AG20443 (cell line): ENCODE data around the gene KRTAP10-2.
"Not testable (repeated sequence)": the region's sequence is repeated elsewhere in the genome, so short reads cannot be mapped to it uniquely, and the experiment has no call there.

Experiments
- DNase-seq: peaks from one replicate; pipeline ENCODE4 v3.0.0; 2012; ENCODE audit warnings: low spot score, mixed read lengths

The KRTAP10-2 gene

DNA sequence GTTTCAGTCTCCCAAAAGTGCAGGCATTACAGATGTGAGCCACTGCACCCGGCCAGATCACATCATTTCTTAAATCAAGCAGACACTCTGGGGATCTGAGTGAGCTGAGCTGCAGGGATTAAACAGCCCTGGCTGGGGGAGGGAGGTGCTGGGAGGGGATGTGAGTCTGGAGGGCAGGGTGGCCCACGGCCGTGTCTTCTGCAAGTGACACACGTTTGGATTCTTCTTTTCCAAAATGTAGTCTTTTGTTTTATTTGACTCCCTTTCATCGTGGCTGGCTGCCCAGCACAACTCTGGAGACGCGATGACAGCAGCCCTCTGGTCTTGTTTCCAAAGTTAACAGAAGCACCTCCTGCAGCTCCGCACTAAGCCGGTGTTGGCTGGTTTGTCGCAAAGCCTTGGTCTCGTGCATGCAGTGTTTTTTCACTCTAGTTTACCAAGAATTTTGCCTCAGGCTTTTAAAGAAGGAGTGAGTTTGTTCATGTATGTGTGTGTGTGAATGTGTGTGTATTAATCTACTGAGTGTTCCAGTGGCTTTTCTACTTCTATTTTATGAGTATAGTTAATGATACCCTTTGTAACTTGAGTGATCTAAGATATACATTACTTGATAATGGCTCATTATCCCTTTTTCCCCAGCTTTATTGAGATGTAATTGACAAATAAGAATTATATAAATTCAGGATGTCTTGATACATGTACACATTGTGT is 31.9 kb upstream of the KRTAP10-2 start:
- no peak for DNase-seq

DNA sequence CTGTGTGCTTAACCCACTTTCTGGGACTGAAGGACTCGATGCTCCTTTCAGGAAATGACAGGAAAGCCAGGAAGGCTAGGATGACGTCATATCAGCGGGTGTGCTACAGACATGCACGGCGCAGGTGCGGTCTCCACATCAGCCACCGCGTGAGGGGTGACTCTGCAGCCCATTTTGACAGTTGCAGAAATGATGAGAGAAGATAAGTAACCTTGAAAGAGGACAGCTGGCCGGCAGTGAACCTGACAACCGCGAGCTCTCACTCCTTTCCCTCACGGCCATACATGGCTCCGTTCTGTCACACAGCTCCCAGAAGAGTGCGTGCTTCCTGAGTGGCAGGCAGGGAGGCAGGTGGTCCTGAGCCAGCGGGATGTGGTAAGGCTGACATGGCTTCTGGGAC is 30.8 kb upstream of the KRTAP10-2 start:
- no peak for DNase-seq

DNA sequence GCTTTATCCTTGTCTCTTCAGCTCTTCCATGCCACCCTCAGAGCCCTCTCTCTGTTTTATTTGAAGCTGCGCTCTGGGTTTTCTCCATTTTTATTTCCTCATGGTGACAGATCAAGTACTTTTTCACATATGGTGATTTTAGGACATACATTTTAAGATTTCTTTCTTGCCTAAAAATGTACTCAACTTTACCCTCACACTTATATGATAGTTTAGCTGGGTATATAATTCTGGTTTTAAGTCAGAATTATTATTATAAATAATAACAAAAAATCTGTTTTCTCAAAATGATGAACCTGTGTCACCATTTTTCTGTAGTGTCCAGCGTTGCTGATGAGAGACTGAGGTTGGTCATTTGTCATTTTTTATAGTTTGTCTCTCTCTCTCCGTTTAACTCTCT is 29.9 kb upstream of the KRTAP10-2 start:
- DNase-seq, result no peak

DNA sequence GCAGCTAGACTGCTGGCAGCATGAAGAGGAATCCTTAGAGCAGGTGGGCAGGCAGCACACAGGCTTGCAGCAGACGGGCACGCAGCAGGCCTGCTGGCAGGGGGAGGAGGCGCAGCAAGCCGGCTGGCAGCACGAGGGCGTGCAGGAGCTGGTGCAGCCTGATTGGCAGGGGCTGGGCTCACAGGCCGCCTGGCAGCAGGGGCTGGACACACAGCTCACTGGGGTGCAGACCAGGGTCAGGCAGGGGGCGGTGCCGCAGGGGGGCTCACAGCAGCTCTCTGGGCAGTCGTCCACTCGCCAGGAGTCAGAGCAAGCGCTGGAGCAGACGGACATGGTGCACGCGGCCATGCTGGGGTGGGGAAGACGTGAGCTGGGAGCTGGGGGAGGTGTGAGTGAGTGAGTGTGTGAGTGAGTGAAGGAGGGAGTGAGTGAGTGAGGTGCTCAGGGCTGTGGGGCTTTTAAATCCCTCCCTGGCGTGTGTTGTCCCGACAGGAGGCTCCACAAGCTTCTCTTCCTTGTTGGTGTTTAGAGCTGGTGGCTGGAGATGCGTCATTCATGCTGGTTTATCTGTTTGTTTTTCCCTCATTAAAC is 29.0 kb upstream of the KRTAP10-2 start, which contains the start of gene KRTAP10-5:
Gene KRTAP10-5 (minus strand): TSS at position 374 of the 591 bp plus-strand sequence. CDS start 26 bp downstream, at position 348.
- not testable (repeated sequence) for DNase-seq

DNA sequence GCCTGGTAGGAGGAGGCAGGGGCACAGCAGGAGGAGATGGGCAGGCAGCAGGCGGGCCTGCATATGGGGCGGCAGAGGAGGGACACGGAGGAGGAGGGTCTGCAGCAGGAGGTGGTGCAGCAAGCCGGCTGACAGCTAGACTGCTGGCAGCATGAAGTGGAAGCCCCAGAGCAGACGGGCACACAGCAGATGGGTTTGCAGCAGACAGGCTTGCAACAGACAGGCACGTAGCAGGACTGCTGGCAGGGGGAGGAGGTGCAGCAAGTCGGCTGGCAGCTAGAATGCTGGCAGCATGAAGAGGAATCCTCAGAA is 28.5 kb upstream of the KRTAP10-2 start:
- DNase-seq, result no peak

DNA sequence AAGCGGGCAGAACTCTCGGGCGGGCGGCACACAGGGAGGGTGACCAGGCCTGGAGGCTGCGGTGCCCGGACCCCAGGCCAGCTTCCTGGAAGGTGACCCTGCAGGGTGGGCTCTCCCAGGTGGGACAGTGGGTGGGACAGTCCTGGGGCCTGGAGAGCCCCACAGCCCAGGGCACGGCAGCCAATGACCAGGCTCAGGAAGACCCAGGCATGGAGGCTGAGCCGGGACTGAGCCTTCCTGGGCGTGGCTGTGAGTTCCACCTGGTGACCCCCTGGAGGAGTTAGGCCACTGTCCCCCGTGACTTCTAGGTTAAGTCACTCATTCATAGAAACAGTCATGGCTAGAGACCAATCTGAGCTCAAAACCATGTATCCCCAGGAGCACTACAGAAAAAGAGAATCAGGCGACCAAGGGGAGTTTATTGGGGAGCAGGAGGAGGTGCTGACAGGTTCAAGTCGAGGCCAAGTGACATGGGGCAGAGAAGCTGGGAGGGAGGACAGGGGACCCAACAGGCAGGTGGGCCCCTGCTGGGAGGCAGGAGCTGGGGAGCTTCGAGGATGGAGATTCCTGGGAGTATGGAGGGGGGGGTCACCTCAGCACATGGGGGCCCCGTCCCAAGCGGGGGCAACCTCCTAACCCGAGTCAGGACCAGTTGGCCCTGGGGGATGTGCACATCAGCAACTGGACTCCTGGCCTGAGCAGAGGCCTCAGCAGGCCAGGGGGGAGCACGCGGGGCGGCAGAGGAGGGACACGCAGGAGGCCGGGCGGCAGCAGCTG is 27.9 kb upstream of the KRTAP10-2 start:
- DNase-seq, result no peak

DNA sequence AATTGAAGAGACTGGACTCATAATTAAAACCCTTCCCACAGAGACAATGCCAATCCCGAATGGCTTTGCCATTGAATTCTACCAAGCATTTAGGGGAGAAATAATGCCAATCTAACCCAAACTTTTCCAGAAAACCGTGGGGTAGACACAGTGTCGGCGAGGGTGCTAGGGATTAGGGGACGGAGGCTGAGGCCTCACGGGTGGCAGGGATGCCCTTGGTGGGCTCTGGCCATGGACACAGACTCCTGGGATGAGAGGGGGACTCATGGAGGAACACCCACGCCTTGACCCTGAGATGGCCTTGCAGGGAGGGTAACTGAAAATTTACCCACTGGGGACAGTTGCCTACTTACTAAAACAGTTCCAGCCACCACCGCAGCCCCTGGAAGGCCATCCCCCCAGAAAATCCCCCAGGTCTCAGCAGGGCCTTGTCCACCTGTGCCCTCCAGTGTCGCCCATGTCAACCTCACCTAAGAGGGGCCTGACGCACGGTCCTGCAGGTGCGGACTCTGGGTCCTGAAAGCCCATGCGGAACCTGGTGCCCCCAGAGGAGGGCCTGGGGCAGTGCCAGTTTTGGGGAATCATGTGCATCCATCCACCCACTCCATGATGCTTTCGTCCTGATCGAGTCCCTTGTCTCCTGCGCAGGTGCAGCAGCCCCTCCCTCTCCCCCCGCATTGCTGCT is 27.2 kb upstream of the KRTAP10-2 start:
- no peak for DNase-seq

DNA sequence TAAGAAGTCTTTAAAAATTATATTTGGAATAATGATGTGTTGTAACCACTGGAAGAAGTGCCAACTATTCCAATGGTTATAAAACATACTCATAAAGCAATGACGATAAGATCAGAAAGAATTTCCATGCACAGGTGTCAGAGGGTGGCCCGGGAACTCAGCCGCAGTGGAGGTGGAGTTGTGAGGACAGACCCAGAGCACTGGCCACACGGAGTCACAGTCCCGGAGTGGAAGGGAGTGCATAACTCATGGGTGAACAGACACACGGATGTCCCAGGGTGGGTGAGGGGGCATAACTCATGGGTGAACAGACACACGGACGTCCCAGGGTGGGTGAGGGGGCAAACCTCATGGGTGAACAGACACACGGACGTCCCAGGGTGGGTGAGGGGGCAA is 24.7 kb upstream of the KRTAP10-2 start:
- DNase-seq, result no peak

DNA sequence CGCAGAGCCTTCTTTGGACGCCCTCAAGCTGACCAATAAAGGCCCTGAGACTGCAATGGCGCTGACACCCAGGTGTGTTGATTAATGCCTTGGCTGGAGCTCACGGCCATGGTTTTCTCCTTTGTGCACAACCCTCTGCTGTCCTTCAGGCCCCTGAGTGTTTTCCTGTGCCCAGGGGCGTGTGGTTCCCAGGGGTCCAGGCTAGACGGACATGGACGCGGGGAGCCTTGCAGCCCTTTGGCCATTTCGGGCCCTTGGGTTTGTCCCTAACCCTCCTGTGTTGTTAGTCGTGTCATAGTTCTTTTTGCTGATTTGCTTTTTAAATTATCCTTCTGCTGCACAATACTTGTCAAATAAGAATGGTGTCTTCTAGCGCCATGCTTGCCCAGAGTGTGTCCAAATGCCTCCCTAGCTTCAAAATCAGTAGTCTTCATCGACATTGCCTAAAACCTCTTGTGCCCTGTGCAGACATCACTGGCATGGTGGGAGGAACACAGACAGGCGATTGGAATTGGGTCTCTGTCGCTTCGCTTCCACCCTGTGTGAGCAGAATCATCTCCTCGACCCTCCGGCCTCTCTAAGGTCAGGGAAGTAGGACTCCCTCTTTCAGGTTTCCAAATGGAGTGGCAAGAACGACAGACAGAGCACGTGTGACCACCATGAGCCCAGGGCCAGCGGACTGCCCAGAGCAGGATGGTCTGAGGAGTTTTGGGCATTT is 24.2 kb upstream of the KRTAP10-2 start:
- DNase-seq, result no peak

DNA sequence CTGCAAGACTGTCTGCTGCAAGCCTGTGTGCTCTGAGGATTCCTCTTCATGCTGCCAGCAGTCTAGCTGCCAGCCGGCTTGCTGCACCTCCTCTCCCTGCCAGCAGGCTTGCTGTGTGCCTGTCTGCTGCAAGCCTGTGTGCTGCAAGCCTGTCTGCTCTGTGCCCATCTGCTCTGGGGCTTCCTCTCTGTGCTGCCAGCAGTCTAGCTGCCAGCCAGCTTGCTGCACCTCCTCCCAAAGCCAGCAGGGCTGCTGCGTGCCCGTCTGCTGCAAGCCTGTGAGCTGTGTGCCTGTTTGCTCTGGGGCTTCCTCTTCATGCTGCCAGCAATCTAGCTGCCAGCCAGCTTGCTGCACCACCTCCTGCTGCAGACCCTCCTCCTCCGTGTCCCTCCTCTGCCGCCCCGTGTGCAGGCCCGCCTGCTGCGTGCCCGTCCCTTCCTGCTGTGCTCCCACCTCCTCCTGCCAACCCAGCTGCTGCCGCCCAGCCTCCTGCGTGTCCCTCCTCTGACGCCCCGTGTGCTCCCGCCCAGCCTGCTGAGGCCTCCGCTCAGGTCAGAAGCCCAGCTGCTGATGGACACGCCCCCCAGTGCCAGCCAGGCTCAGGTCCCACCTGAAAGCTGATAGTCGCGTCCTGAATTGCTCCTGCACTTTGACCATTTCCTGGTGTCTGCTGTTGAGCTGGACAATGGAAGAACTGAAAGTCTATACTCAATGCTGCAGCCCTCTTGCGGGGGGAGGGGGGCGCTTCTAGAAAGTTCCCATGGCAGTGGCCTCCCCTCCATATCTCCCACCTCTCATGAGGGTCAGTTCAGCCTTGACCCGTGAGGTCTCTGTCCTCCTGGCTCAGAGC is 23.4 kb upstream of the KRTAP10-2 start:
- DNase-seq, result no peak

DNA sequence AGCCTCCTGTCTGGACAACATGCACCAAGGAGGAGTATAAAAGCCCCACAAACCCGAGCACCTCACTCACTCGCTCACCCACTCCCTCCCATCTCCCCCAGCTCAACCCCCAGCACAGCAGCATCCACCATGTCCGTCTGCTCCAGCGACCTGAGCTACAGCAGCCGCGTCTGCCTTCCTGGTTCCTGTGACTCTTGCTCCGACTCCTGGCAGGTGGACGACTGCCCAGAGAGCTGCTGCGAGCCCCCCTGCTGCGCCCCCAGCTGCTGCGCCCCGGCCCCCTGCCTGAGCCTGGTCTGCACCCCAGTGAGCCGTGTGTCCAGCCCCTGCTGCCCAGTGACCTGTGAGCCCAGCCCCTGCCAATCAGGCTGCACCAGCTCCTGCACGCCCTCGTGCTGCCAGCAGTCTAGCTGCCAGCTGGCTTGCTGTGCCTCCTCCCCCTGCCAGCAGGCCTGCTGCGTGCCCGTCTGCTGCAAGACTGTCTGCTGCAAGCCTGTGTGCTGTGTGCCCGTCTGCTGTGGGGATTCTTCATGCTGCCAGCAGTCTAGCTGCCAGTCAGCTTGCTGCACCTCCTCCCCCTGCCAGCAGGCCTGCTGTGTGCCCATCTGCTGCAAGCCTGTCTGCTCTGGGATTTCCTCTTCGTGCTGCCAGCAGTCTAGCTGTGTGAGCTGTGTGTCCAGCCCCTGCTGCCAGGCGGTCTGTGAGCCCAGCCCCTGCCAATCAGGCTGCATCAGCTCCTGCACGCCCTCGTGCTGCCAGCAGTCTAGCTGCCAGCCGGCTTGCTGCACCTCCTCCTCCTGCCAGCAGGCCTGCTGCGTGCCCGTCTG is 22.5 kb upstream of the KRTAP10-2 start, which contains the start of gene KRTAP10-4:
Gene KRTAP10-4 (plus strand): TSS at position 100 of the 827 bp plus-strand sequence. CDS start 30 bp downstream, at position 130.
- DNase-seq, result not testable (repeated sequence)

DNA sequence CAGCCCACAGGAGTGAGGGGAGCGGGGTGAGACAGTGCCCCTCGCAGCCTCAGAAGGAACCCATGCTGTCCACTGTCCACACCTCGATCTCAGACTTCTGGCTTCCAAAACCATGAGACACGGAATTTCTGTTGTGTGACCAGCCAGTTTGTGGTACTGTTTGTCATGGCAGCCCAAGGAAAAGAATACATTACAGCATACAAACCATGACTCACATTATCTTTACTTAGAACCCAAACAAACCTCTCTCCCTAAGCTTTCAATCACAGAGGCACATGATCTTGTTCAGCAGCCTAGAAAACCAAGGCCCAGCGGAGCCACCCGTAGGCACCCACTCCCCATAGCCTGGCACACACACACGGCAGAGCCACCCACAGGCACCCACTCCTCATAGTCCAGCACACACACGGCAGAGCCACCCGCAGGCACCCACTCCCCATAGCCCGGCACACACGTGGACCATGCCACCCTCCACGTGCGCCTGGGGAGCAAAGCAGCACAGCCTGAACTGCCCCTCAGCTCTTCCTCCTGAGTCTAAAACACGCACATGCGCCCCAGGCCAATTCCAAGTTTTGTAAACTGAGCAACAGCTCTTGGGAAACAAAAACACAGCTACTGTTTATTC is 21.8 kb upstream of the KRTAP10-2 start:
- no peak for DNase-seq

DNA sequence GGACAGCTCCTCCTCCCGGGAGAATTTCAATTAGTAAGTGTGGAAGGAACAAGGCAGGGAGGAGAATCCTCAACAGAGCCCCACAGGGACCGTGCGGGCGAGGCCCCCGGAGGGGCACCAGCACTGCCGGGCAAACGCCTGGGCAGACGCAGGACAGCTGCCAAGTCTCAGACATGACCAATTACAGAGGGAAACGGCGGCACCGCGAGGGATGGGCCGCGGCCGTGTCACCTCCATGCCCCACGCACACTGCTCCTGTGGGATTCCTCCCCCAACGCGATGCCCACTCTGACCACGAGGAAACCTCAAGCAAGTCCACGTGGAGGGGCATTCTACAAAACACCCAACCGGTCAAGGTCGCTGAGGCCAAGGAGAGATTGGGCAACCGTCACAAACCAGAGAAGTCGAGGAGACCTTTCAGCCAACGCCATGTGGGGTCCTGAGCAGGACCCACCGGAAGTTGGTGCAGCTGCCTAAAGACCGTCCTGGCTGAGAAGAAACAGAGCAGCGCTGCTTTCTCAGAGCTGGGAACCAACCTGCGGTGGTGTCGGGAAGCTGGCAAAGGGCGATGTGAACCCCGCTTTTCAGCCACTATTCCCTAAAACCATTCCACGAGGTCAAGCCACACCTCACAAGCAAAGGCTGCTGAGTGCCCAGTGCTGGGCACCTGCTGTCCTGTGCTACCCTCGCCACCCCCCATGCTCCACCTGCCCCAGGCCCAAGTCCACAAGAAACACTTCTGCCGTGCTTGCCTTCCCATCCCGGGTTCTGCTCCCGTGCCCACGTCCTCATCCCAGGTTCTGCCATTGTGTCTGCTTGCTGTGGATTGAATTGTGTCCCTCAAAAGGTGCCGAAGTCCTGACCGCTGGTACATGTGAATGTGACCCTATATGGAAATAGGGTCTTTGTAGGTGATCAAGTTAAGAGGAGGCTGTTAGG is 20.8 kb upstream of the KRTAP10-2 start:
- no peak for DNase-seq

DNA sequence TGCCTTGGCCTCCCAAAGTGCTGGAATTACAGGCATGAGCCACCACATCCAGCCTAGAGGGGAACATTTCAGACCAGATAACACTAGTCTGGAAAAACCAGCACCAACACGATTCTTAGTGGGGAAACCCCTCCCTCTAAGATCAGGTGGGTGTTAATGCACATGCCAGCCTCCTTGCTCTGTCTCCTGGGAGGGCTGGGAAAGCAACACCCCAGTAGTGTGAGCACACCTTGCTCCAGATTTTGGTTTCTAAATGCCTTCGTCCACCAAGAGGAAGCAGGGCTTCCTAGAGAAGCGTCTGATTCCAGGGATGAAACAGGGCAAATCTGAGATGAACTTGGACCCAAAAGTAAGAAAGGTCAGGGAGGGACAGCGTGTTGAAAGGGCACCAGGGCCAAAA is 20.0 kb upstream of the KRTAP10-2 start:
- no peak for DNase-seq

DNA sequence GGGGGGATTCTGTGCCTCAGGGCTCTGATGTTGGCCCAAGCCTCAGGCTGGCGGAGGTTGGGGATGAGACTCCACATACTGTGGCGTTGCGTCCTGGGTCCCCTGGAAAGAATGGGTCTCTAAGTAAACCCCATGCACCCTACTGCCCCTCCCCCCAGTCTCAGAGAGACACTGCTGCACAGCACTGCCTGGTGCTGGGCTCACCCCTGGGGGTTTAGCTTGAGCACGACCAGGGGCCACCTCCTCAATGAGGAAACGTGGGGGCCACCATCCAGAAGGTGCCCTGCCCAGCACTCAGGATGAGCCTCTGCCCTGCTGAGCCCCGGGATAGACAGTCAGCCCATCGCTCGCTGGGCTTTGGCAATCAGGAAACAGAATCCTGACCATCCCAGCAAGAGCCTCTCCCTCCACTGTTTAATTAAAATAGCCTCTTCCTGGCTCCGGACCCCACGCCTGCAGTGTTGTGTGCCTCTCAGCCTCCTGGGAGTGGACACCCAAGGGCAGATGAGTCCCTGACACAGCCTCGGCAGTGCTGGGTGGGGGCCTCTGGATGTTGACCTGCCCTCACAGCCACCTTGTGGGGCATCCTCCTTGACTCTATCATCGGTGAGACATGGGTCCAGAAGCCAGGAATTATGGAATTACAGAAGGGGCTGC is 18.7 kb upstream of the KRTAP10-2 start:
- no peak for DNase-seq

DNA sequence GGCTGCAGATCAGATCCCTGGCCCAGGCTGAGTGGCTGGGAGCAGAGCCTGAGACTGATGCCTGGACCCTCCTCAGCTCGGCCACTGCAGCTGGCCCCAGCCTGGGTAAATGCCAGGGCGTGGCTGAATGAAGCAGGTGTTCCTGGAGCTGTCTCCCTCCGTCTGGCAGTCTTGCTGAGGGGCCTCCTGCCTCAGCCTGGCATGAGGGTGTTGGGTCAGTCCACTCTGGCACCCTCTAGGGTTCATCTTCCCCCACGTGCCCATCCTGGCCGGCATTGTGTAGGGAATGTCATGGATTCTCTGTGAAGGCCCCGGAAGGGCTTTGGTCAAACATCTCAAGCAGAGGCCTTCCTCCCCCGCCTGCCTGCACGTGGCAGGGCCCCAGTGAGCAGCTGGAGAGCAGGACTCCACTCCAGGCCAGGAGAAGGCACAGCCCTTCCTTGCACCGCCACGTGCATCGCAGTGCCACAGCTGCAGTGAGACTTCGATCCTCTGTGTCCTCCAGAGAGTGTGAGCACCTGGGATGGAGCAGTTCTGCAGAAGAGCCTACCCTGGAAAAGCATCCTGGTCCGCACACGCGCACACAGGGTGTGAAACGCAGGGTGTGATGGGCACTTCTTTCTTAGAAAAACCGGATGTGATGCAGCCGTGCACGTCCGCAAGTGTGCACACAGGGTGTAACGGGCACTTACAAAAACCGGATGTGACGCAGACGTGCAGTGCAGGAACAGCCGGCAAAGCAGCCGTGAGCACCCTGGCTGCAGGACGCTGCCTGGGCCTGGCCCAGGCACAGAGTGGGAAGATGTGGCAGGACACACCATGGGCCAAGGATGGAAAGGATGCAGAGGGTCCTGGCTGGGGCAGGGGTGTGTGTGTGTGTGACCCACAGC is 17.6 kb upstream of the KRTAP10-2 start:
- DNase-seq, result no peak

DNA sequence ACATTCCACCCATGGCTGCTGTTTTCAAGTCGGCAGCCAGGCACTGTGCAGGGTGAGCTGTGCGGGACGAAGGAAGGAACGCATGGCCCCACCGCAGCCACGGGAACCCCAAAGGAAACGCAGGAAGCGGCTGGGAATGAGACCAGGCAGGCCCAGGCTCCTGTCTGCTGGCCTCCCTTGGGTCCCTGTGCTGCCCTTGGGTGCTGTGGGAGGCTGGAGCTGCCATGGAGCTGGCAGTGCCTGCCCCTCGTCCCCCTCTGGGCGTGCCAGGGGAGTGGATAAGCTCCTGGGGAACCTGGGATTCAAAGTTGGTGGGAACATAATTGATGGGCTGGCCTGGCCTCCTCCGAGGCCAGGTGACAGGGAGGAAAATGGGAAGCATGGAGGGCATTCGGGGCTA is 17.0 kb upstream of the KRTAP10-2 start:
- DNase-seq, result no peak
